AG09309 (cell line): Measurements from ENCODE around the gene RABGAP1L.
"Not testable (repeated sequence)": the region's sequence is repeated elsewhere in the genome, so short reads cannot be mapped to it uniquely, and the experiment has no call there.

Experiments used
- DNase-seq: peaks from one replicate; pipeline ENCODE4 v3.0.0-alpha.2; 2010; ENCODE audit warnings: low read depth
- H3K4me3 ChIP-seq: 2 replicates; pipeline ENCODE4 v1.5.1; 2011; ENCODE audit warnings: mild to moderate bottlenecking, low read depth, low read length, moderate library complexity; ENCODE audit not compliant: control insufficient read depth
- CTCF ChIP-seq: IDR thresholded peaks from 2 replicates; pipeline ENCODE4 v1.5.1; 2011; ENCODE audit warnings: mild to moderate bottlenecking, low read depth, low read length, inconsistent platforms; ENCODE audit not compliant: insufficient read depth, control insufficient read depth; ENCODE audit errors: missing control alignments

Gene RABGAP1L

GRCh38 chr1:174469052-174469451, 309.7 kb downstream of the RABGAP1L start:
- no peak for DNase-seq
- no peak for TF ChIP-seq CTCF
- H3K4me3 ChIP-seq = no peak overlapping the region

- no peak overlapping the region for H3K4me3 ChIP-seq
- no peak for DNase-seq
- no peak for TF ChIP-seq CTCF
Observed at GRCh38 chr1:174469687-174470086, 310.4 kb downstream of the RABGAP1L start.

DNA sequence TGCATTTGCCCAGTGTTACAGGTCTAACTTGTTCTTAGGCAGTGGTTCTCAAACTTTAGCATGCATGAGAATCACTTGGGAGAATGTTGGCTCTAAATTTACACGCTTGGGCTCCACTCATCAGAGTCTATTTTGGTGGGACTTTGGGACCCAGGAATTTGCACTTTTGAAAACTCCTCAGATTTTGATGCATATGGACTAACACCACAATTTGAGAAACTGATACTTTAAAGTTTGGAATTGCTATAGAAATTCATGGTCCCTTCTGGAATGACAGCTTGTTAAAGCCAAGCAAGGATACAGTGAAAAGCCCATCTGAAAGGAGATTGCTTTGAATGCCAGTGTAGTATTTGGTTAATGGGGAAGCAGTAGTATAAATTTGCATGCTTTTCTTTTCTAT, 320.0 kb downstream of the RABGAP1L start:
- DNase-seq = no peak
- no peak overlapping the region for H3K4me3 ChIP-seq
- TF ChIP-seq CTCF = no peak

DNA sequence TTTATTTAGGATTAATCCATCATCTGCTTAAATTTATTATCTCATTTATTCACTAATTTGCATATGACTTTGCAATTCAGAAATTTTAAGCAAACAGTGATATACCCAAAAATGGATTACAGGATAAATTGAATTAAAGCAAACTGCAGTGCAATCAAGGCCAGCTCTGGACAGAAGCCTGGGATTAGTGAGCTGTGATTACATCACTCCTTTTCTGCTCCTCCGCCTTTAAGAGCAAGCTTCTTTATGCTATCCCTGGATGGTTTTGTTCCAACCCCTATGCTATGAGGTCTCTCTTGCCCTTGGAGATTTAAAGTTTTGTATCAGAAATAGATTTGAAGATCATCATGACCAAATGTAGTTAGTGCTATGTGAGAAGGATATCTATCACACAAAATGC, 321.0 kb downstream of the RABGAP1L start:
- no peak for DNase-seq
- no peak for TF ChIP-seq CTCF
- no peak overlapping the region for H3K4me3 ChIP-seq

DNA sequence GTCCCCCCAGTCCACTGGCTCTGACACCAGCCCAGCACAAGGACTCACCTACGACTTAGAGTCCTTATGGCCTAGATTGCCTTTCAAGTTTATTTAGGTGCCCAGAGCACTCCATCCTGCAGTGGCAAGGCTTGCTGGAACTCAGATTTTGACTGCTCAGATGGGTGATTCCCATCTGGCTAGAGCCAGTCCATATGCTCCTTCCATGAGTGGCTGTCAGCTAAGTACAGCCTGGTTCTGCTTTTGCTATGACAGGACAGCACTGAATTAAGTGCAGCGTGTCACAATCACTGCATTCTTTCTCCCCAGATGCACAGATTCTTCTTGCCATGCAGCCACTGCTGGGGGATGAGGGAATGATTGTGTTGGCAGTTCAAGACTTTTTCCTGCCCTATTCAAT, 332.3 kb downstream of the RABGAP1L start:
- no peak for TF ChIP-seq CTCF
- no peak overlapping the region for H3K4me3 ChIP-seq
- DNase-seq = no peak

- H3K4me3 ChIP-seq = no peak overlapping the region
- no peak for TF ChIP-seq CTCF
- DNase-seq = no peak
Observed at GRCh38 chr1:174497478-174497877, 338.2 kb downstream of the RABGAP1L start.

DNA sequence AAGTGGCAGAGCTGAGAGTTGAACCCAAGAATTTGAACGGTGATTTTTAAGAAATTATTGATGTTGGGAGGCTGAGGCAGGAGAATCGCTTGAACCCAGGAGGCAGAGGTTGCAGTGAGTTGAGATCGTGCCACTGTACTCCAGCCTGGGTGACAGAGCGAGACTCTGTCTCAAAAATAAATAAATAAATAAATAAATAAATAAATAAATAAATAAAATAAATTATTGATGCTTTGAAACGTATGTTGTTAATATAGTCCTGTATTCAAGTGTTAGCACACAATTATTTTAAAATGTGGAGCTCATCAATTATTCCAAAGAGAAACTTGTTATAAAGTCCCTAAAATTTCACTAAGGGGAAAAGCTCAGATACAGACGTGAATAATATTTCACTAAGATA, 357.4 kb downstream of the RABGAP1L start:
- H3K4me3 ChIP-seq, DNase-seq: not testable (repeated sequence)
